Measurements from ENCODE around the gene SLC22A23.

SLC22A23 gene

GRCh38 chr6:3356824-3357420, 99.9 kb downstream of the SLC22A23 start:
- H3K4me3 ChIP-seq (ENCODE audit: low read depth in 1 of 2, low read length in 1 of 2) = no peak overlapping the region
- H3K27ac ChIP-seq = no peak overlapping the region

GRCh38 chr6:3356056-3356823, 100.6 kb downstream of the SLC22A23 start:
- Histone ChIP-seq H3K36me3 (no peaks in the 10 kb centered on the region), H3K4me1 (ENCODE audit: control insufficient read depth in 1 of 2, insufficient read depth in 1 of 2, low read depth in 1 of 2, low read length in 1 of 2) (peaks cover 0 to 5% of the 10 kb centered on the region in 2 experiments), H3K9me3 (no peaks in the 10 kb centered on the region), H3K27ac (peak overlapping the region; percentile 63), H3K4me3 (ENCODE audit: low read depth in 1 of 2, low read length in 1 of 2) (peak overlapping the region; percentile 36 to 52), H3K27me3 (peaks cover 68% of the 10 kb centered on the region)
- no peak for TF ChIP-seq CTCF (IDR thresholded peaks at IDR 0.05)

More at GRCh38 chr6:3356824-3357420, 99.9 kb downstream of the SLC22A23 start:
- Histone ChIP-seq H3K9me3 (no peaks in the 10 kb centered on the region), H3K27me3 (peaks cover 65% of the 10 kb centered on the region), H3K4me1 (ENCODE audit: control insufficient read depth in 1 of 2, insufficient read depth in 1 of 2, low read depth in 1 of 2, low read length in 1 of 2) (peaks cover 0 to 5% of the 10 kb centered on the region in 2 experiments), H3K36me3 (no peaks in the 10 kb centered on the region)
- TF ChIP-seq CTCF (IDR thresholded peaks at IDR 0.05) = no peak

- peaks cover 69% of the 10 kb centered on the region for H3K27me3 ChIP-seq
- no peaks in the 10 kb centered on the region for H3K9me3 ChIP-seq
- H3K4me1 ChIP-seq (ENCODE audit: control insufficient read depth in 1 of 2, insufficient read depth in 1 of 2, low read depth in 1 of 2, low read length in 1 of 2) = peaks cover 0 to 5% of the 10 kb centered on the region in 2 experiments
- no peaks in the 10 kb centered on the region for H3K36me3 ChIP-seq
- H3K27ac ChIP-seq = peak overlapping the region; percentile 63
- no peak for TF ChIP-seq CTCF (IDR thresholded peaks at IDR 0.05)
- peak overlapping the region; percentile 13 to 52 for H3K4me3 ChIP-seq (ENCODE audit: low read depth in 1 of 2, low read length in 1 of 2)
These were observed 101.3 kb downstream of the SLC22A23 start for GRCh38 chr6:3355358-3356055.

GRCh38 chr6:3355011-3355357, 101.9 kb downstream of the SLC22A23 start:
- H3K4me1 ChIP-seq (ENCODE audit: control insufficient read depth in 1 of 2, insufficient read depth in 1 of 2, low read depth in 1 of 2, low read length in 1 of 2) = peaks cover 0 to 5% of the 10 kb centered on the region in 2 experiments
- H3K4me3 ChIP-seq (ENCODE audit: low read depth in 1 of 2, low read length in 1 of 2) = no peak overlapping the region
- H3K9me3 ChIP-seq = no peaks in the 10 kb centered on the region
- no peak overlapping the region for H3K27ac ChIP-seq
- no peaks in the 10 kb centered on the region for H3K36me3 ChIP-seq
- H3K27me3 ChIP-seq = peaks cover 74% of the 10 kb centered on the region
- no peak for TF ChIP-seq CTCF (IDR thresholded peaks at IDR 0.05)

GRCh38 chr6:3353939-3354338, 102.9 kb downstream of the SLC22A23 start:
- H3K9me3 ChIP-seq = no peaks in the 10 kb centered on the region
- H3K4me3 ChIP-seq (ENCODE audit: low read depth in 1 of 2, low read length in 1 of 2) = no peak overlapping the region
- H3K36me3 ChIP-seq = no peaks in the 10 kb centered on the region
- H3K4me1 ChIP-seq (ENCODE audit: control insufficient read depth in 1 of 2, insufficient read depth in 1 of 2, low read depth in 1 of 2, low read length in 1 of 2) = peaks cover 0 to 5% of the 10 kb centered on the region in 2 experiments
- TF ChIP-seq CTCF (IDR thresholded peaks at IDR 0.05) = no peak
- peaks cover 81% of the 10 kb centered on the region for H3K27me3 ChIP-seq
- H3K27ac ChIP-seq = no peak overlapping the region

Data from neutrophil (primary cell).